SHP77 treated with DMSO at 0.1 percent for 48 hours (cell line): ENCODE results near the gene USP7.
A peak's percentile ranks its signal among the peaks of the same experiment; 100 is the strongest.
"Not testable (repeated sequence)": the region's sequence is repeated elsewhere in the genome, so short reads cannot be mapped to it uniquely, and the experiment has no call there.

ENCODE experiments used
- DNase-seq: peaks from one replicate; lab custom pipeline; 2025; lab: John Stamatoyannopoulos, UW

The USP7 gene

DNA sequence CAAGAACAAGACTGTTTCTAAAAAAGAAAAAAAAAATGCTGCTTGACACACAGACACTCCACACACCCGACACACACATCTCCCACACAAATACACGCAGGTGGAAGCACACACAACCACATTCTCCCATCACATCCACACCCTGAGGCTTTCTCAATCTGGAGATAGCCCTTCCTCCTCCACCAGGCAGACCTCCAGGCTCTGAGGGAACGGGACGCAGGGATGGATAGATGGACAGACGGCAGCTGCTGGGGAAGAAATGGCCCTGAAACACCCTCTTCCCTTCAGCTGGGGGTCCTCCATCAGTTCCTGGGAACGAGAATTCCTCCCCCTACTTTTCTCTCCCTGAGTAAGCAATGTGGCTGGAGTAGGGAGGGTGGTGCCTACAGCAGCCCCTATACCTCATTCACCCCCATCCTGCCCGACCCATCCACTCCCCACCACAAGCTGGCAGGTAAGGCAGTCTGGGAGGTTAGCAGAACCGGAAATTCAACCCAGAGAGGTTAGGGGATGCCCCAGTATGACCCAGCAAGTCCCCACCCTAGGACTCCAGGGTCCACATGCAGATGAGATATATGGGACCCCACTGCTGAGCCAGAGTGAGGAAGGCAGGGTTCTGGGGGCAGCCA is 85.7 kb downstream of the USP7 start:
- no peak for DNase-seq

DNA sequence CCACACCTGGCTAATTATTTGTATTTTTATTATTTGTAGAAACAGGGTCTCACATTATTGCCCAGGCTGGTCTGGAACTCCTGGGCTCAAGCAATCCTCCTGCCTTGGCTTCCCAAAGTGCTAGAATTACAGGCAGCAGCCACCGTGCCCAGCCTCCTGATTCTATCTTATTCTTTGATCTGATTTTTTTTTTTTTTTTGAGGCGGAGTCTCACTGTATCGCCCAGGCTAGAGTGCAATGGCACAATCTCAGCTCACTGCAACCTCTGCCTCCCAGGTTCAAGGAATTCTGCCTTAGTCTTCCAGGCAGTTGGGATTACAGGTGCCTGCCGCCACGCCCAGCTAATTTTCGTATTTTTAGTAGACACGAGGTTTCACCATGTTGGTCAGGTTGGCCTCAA is 88.4 kb downstream of the USP7 start:
- not testable (repeated sequence) for DNase-seq

DNA sequence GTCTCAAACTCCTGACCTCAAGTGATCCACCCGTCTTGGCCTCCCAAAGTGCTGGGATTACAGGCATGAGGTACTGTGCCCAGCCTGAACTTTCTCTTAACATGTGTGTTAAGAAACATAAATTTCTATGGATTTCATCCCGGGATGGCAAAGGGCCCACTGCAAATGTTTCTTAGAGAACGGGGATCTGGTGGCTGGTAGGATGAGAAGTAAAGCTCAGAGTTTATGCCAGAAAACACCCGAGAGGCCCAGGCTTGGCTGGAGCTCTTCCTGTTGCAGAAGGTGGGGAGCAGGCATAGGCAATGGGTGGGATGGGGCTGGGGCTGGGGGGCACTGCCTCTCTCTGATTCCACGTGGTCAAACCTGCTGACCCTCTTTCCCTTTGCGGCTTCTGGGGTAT is 89.3 kb downstream of the USP7 start:
- DNase-seq, result no peak

DNA sequence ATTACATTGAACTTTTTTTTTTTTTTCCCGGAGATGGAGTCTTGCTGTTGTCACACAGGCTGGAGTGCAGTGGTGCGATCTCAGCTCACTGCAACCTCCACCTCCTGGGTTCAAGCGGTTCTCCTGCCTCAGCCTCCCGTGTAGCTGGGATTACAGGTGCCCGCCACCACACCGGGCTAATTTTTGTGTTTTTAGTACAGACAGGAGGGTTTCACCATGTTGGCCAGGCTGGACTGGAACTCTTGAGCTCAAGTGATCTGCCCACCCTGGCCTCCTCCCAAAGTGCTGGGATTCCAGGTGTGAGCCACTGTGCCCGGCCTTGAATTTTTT is 89.9 kb downstream of the USP7 start:
- not testable (repeated sequence) for DNase-seq

DNA sequence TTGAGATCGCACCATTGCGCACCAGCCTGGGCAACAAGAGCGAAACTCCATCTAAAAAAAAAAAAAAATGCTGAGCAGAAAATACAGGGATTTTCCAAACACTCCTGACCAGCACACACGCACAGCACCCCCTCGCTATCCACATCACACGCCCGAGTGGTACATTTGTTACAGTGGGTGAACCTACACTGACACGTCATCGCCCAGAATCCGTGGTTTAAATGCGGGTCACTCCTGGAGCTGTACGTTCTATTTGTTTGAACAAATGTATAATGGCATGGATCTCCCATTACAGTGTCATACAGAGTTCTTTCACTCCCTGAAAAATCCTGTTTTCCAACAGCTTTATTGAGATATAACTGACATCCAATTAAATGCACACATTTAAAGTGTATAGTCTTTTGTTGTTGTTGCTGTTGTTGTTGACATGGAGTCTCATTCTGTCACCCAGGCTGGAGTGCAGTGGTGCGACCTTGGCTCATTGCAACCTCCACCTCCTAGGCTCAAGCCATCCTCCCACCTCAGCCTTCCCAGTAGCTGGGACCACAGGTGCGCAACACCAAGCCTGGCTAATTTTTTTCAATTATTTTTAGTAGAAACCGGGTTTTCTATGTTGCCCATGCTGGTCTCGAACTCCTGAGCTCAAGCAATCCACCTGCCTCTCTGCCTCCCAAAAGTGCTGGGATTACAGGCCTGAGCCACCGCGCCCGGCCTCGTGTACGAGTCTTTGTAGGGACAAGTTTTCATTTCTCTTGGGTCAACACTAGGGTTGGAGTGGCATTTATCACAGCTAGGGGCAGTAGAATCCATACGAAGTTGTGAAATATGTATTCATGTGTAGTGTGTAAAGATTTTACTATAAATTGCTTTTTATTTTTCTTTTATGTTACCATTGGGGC is 90.5 kb downstream of the USP7 start:
- DNase-seq, result no peak

DNA sequence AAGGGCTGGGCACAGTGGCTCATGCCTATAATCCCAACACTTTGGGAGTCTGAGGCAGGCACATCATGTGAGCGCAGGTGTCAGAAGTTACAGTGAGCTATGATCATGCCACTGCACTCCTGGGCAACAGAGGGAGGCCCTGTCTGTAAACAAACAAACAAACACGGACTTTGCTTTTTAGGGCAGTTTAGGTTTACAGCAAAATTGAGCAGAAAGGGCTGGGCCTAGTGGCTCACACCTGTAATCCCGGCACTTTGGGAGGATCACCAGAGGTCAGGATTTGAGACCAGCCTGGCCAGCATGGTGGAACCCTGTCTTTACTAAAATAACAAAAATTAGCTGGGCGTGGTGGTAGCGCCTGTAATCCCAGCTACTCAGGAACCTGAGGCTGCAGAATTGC is 91.6 kb downstream of the USP7 start:
- DNase-seq, result no peak

DNA sequence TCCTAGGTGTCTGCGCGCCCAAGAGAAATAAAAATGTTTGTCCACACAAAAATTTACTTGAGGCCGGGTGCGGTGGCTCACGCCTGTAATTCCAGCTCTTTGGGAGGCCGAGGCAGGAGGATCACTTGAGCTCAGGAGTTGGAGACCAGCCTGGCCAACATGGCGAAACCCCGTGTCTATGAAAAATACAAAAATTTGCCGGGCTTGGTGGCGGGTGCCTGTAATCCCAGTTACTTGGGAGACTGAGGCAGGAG is 93.8 kb downstream of the USP7 start:
- not testable (repeated sequence) for DNase-seq

DNA sequence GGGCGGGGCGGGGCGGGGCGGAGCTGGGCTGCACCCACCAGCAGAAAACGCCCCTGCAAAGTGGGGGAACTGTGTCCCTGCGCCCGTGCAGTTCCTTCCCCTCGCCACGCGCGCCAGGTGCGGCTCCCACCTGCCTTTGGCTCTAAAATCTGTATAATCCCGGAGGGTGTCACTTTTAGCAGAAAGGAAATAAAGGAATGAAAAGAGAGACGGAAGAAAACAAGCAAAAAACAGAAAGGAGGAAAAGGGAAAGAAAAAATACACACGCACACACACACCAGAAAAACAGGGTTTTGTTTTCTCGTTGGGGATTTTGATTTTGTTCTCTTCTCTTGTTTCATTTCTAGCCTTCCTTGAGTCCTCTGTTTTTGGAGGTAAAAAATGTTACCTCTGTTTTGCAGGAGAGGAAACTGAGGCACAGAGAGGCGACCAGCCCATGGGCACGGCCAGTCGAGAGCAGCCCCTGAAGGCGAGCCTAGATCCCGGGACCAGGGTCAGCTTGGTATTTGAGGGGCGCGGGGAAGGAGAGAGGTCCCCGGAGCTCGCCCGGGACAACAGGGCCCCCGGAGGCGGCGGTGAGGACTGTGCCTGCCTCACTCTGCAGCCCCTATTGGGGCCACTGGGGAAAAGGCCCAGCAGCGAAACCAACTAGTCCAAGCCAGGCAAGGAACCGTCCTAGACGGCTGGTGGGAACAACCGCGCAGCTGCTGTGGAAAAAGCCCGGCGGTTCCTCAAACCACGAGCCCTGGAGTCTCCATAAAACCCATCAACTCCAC is 94.3 kb downstream of the USP7 start:
- DNase-seq, result no peak

DNA sequence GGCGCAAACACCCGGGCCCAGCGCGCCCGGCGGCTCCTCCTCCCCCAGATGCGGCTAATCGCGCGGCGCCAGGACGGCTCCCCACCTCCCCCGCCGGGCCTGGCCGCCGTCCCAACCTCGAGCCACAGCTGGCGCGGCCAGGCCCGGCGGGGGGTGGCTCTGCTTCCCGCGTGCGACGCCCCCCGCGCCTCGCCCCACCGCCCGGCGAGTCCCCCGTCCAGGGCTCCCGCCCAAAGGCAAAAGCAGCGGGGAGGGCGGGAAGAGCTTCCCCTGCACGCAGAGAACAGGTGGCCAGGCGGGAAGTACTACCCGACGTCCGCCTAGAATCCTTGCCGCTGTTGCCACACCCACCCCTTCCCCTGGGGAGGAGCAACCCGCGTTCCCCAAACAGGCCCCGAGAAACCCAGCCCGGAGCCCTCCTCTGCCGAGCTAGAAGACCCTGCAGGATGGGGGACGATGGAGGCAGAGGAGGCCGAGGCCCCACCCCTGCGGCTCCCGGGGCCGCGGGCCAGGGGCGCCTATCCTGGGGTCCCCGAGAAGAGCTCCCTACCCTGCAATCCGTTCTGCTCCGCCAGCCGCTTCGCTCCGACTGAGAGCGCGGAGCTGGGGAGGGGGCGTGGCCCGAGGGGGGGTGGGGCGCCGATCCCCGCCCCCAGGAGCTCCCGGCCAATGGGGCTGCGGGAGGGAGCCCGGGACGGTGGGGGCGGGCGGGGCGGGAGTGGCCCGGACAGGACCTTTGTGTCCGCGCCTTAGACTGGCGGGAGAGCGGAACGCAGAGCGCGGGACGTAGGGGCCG is 95.1 kb downstream of the USP7 start, which contains the start of gene CARHSP1:
TSS of gene CARHSP1 (minus strand) at position 591 of the 796 bp plus-strand sequence. CDS start 9,678 bp downstream, outside the sequence.
- DNase-seq, result peak; percentile 43

DNA sequence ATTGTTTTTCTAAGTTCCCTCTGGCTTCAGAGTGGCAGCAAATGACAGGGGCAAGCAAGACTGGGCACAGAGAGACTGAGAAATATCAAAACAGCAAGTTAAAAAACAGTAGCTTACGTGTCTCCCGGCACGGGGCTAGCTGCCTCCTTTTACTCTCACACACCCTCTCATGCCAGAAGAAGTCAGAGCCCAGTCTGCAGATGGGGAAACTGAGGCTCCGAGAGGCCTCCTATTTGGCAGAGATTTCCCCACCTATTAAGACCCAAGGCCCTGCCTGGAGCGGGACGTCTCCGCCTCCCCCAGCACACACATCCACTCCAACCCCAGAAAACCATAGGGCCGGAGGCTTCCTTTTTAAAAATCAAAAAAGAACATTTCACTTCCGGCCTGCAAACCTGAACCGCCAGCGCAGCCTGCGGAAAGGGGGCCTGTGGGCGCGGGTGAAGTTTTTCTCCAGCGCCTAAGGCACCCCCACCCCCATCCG is 95.7 kb downstream of the USP7 start:
- no peak for DNase-seq

DNA sequence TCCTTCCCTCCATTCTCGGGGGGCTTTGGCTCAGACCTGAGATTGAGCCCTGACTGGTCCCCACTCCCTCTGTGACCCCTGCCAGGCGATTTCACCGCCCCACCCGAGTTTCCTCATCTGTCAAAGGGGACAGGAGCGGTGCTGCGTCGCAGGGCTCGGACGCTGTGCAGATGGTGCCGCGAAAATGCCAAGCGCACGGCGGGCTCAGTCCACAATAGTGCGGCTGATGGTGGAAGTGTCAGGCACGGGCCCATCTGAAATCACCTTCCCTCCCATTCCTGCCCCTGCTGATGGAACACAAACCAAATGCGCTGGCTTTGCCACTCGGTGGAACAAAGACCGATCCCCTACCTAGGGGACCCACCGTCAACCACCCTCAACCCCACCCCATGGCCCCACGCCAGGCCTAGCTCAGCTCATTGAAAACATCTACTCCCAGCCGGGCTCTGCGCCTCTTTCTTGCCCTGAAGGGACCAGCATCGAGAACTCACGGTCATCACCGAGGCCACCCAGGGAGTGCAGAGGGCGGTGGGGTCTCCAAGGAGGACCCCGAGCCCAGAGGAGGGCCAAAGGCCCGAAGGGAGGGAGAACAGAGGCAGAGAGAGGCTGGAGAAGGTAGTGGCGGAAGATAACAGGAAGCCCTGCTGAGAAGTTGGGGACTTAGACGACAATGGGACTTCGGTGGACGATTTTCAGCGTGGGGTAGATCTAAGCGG is 96.3 kb downstream of the USP7 start:
- DNase-seq, result no peak

DNA sequence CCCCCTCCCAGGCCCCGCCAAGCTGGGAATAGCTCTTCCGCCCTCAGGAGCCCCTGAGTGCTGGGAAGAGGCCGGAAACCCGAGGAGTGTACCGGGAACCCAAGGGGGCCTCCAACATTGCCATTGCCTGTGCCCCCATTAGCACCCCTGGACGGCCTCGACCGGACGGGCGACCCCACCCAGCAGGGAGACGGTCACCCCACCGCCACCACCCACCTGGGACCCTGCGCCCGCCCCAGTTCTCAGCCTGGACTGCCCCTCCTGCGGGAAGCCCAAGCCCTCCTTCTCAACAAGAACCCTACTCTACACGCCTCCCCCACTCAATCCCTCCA is 96.9 kb downstream of the USP7 start:
- DNase-seq, result no peak

DNA sequence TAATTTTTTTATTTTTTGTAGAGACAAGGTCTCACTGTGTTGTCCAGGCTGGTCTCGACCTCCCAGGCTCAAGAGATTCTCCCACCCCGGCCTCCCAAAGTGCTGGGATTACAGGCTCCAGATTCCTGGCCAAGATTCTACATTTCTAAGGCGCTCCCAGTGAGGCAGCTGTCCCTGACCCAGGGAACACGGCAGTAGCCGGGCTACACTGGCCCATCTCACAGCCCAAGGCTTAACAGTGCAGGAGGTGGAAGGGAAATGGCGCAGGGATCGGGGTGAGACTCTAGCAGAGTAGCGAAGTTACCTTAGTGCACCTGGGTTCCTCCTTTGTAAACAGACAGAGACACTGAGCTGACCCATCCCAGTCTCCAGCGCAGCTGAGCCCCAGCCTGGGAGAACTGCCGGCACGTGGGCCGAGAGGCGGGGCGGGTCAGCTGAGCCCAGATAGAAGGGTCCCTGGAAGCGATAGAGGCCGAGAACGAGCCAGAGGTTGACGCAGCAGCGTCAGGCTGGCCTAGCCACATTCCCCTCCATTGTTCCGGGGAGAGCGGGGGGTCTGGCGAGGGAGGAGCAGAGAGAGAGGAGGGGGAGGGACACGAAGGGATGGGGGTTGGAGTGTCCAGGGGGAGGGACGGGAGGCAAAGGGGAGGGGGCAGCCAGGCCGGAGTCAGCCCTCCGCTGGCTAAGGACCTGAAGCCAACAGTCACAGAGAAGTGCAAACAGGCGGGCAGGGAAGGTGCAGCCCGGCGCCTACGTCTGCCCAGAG is 97.4 kb downstream of the USP7 start:
- DNase-seq, result no peak

DNA sequence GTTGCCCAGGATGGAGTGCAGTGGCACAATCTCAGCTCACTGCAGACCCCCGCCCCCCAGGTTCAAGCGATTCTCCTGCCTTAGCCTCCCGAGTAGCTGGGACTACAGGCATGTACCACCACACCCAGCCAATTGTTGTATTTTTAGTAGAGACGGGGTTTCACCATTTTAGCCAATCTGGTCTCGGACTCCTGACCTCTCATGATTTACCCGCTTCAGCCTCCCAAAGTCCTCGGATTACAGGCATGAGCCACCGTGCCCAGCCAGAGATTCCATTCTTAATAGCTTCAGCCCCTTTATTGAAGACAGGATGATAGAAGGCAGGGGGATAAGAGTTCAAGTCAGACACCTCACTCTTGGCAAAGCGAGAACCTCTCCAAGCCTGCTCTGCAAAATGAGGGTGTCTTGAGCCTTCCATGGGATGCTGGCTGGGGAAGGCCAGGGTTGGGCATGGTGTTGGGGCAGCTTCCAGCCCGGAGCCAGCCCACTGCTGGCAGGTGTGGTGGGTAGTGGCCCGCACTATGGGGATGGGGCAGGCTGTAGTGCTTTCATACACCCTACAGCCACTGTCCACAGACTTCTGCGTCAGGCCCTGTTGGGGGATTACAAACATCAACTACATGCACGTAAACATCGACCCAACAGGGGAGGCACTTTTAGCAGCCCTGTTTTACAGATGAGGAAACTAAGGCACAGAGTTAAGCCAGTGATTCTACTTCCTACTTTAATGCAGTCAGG is 98.4 kb downstream of the USP7 start:
- DNase-seq, result no peak

DNA sequence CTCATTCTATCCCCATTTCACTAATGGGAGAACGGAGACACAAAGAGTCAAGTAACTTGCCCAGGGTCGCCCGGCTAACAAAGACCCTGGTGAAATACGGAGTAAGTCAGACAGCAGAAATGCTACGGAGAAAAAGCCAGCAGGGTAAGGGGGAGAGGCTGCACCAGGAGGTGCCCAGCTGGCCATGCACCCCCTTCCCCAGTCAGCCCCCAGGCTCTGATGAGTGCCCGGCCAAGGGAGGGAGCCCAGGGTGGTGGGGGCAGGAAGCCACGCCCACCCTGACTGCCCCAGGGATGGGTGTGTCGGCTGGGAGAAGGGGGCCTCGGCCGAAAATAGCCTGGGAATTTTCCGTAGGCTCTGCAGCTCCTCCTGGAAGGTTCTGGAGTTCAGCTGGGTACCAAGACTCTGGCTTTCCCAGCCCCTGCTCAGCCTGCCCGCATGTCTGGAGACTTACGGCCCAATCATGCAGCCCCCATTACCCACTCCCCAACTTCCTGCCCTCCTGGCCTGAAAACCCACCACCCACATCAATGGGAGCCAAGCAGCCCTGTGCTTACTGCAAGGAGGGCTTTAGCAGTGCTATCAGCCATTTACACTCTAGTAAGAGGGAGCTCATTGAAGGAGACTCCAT is 99.1 kb downstream of the USP7 start:
- DNase-seq, result no peak

DNA sequence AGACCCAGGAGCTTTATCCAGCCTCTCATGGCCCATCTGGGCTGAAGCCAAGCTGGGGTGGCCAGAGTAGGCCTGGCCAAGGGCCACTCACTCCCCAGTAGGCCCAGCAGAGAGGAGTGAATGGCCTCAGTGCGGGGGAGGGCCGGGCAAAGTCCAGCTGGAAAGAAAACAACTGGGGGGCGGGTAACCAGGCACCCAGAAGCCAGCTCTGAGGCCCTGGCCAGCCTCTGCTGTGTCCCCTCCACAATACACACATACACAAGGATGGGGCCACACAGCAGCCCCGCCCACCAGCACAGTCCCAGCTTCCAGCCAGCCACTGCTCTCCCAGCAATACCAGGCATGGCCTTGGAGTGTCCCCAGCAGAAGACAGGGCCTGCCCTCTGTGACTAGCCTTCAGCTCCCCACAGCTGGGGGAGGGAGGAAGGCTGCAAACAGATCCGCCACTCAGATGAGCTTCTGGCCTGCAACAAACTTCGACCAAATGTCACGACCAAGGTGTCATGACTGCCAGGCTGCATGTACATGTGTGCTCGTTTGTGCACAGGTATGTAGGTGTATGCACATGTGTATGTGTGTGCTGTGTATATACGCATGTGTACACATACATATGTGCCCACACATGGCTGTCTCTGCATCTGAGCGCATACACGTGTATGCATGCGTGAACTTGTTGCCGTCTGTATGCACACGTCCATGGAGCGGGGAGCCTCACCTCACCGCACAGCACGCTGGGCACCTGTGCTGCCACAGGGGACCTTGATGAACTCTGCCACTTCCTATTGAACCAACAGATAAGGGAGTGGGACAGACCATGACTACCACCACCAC is 99.9 kb downstream of the USP7 start:
- no peak for DNase-seq

DNA sequence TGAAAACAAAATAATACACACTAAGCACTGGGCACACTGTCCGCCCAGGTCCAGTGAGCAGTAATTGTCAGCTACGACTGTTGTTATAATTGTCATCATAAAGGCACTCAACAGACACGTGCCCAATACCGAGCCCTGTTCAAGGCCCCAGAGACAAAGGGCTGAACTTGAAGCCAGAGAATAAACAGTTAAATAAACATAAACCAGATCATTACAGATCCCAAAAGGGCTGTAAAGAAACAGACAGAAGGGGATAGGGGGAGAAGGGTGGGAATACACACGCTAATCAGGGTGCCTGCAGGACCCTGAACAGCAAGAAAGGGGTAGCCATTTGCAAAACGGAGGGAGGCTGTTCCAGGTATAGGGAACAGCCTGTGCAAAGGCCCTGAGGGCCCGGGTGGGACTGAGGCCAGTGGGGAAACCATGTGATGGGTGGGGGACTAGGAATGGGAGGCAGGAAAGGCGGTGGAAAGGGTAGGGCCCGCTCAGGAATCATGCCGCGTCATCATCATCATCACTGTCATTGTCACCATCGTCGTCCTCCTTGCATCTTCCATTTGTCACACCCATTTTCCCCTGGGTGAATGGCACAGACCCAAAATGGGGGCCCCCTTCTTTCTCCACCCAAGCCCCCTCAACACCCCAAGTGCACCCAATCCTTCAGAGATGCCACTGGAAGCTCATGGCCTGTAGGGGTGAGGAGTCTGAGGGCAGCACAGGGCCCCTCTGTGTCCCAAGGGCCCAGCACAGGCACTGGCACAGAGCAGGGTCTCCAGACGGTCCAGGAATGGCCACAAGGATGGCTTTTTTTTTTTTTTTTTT is 101.2 kb downstream of the USP7 start:
- DNase-seq, result no peak
